ENCODE data around the gene NETO1.

Gene NETO1

DNA sequence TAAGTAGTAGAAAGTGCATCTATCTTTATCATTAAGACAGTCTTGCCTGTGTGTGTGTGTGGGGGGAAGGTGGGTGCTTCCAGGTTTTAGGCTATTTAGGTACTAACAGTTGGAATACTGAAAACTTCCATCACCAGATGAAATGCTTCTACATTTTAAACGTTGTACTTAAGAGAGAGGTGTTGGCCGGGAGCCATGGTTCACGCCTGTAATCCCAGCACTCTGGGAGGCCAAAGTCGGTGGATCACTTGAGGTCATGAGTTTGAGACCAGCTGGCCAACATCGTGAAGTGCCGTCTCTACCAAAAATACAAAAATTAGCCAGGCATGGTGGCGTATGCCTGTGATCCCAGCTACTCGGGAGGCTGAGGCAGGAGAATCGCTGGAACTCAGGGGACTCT, 4.0 kb downstream of the NETO1 start (continued):
- TF ChIP-seq, protein P1, sequence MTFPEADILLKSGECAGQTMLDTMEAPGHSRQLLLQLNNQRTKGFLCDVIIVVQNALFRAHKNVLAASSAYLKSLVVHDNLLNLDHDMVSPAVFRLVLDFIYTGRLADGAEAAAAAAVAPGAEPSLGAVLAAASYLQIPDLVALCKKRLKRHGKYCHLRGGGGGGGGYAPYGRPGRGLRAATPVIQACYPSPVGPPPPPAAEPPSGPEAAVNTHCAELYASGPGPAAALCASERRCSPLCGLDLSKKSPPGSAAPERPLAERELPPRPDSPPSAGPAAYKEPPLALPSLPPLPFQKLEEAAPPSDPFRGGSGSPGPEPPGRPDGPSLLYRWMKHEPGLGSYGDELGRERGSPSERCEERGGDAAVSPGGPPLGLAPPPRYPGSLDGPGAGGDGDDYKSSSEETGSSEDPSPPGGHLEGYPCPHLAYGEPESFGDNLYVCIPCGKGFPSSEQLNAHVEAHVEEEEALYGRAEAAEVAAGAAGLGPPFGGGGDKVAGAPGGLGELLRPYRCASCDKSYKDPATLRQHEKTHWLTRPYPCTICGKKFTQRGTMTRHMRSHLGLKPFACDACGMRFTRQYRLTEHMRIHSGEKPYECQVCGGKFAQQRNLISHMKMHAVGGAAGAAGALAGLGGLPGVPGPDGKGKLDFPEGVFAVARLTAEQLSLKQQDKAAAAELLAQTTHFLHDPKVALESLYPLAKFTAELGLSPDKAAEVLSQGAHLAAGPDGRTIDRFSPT (tag by site-specific recombination; IDR thresholded peaks at IDR 0.05) = no peak
- TF ChIP-seq SP7 (tag by site-specific recombination; IDR thresholded peaks at IDR 0.05) (no peak), ZNF2 (tag by site-specific recombination; IDR thresholded peaks at IDR 0.05) (no peak), KLF16 (tag by site-specific recombination; IDR thresholded peaks at IDR 0.05) (no peak), ZNF555 (tag by site-specific recombination; conservative IDR thresholded peaks at IDR 0.05) (no peak)
- TF ChIP-seq, protein P2, sequence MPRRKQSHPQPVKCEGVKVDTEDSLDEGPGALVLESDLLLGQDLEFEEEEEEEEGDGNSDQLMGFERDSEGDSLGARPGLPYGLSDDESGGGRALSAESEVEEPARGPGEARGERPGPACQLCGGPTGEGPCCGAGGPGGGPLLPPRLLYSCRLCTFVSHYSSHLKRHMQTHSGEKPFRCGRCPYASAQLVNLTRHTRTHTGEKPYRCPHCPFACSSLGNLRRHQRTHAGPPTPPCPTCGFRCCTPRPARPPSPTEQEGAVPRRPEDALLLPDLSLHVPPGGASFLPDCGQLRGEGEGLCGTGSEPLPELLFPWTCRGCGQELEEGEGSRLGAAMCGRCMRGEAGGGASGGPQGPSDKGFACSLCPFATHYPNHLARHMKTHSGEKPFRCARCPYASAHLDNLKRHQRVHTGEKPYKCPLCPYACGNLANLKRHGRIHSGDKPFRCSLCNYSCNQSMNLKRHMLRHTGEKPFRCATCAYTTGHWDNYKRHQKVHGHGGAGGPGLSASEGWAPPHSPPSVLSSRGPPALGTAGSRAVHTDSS (tag by site-specific recombination; IDR thresholded peaks at IDR 0.05) = no peak
- TF ChIP-seq, protein P3, sequence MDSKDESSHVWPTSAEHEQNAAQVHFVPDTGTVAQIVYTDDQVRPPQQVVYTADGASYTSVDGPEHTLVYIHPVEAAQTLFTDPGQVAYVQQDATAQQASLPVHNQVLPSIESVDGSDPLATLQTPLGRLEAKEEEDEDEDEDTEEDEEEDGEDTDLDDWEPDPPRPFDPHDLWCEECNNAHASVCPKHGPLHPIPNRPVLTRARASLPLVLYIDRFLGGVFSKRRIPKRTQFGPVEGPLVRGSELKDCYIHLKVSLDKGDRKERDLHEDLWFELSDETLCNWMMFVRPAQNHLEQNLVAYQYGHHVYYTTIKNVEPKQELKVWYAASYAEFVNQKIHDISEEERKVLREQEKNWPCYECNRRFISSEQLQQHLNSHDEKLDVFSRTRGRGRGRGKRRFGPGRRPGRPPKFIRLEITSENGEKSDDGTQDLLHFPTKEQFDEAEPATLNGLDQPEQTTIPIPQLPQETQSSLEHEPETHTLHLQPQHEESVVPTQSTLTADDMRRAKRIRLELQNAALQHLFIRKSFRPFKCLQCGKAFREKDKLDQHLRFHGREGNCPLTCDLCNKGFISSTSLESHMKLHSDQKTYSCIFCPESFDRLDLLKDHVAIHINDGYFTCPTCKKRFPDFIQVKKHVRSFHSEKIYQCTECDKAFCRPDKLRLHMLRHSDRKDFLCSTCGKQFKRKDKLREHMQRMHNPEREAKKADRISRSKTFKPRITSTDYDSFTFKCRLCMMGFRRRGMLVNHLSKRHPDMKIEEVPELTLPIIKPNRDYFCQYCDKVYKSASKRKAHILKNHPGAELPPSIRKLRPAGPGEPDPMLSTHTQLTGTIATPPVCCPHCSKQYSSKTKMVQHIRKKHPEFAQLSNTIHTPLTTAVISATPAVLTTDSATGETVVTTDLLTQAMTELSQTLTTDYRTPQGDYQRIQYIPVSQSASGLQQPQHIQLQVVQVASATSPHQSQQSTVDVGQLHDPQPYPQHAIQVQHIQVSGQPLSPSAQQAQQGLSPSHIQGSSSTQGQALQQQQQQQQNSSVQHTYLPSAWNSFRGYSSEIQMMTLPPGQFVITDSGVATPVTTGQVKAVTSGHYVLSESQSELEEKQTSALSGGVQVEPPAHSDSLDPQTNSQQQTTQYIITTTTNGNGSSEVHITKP (tag by site-specific recombination; IDR thresholded peaks at IDR 0.05) = no peak
- TF ChIP-seq, protein P4, sequence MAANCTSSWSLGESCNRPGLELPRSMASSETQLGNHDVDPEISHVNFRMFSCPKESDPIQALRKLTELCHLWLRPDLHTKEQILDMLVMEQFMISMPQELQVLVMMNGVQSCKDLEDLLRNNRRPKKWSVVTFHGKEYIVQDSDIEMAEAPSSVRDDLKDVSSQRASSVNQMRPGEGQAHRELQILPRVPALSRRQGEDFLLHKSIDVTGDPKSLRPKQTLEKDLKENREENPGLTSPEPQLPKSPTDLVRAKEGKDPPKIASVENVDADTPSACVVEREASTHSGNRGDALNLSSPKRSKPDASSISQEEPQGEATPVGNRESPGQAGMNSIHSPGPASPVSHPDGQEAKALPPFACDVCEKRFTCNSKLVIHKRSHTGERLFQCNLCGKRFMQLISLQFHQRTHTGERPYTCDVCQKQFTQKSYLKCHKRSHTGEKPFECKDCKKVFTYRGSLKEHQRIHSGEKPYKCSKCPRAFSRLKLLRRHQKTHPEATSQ (tag by site-specific recombination; IDR thresholded peaks at IDR 0.05) = no peak

DNA sequence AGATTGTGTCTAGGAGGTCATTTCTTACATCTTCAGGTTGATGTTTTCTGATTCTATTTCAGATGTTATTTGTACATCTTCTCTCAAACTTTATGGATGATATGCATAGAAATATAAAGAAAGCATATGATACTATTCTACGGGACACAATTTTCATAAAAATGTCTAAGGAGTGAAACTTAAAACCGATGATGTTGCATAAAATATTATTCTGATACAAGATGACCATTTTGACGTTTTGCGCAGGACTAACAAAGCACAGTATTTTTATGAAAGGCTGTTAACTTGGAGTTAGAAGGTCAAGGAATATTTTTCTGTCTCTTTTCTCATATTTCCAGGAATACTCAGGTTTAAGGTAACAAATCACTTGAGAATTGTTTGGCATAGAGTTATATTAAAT, 8.7 kb downstream of the NETO1 start:
- Histone ChIP-seq H3K36me3 (ENCODE audit: control insufficient read depth in 2 of 2, insufficient read depth in 1 of 2, low read length in 2 of 2) (no peaks in the 10 kb centered on the region), H3K9me3 (ENCODE audit: control insufficient read depth, insufficient read depth, low read depth, low read length) (no peaks in the 10 kb centered on the region), H3K4me3 (ENCODE audit: low read depth, low read length) (no peak overlapping the region), H3K27ac (ENCODE audit: extremely low read depth, low read depth, low read length) (no peak overlapping the region), H3K4me1 (ENCODE audit: control insufficient read depth, insufficient read depth, low read length) (no peaks in the 10 kb centered on the region)
- no peak for TF ChIP-seq ZNF157 (tag by site-specific recombination; IDR thresholded peaks at IDR 0.05)
- TF ChIP-seq ZBTB17 (tag by site-specific recombination; IDR thresholded peaks at IDR 0.05) = no peak
- TF ChIP-seq, protein P5, sequence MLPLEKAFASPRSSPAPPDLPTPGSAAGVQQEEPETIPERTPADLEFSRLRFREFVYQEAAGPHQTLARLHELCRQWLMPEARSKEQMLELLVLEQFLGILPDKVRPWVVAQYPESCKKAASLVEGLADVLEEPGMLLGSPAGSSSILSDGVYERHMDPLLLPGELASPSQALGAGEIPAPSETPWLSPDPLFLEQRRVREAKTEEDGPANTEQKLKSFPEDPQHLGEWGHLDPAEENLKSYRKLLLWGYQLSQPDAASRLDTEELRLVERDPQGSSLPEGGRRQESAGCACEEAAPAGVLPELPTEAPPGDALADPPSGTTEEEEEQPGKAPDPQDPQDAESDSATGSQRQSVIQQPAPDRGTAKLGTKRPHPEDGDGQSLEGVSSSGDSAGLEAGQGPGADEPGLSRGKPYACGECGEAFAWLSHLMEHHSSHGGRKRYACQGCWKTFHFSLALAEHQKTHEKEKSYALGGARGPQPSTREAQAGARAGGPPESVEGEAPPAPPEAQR (tag by site-specific recombination; IDR thresholded peaks at IDR 0.05) = no peak
- TF ChIP-seq, protein P6, sequence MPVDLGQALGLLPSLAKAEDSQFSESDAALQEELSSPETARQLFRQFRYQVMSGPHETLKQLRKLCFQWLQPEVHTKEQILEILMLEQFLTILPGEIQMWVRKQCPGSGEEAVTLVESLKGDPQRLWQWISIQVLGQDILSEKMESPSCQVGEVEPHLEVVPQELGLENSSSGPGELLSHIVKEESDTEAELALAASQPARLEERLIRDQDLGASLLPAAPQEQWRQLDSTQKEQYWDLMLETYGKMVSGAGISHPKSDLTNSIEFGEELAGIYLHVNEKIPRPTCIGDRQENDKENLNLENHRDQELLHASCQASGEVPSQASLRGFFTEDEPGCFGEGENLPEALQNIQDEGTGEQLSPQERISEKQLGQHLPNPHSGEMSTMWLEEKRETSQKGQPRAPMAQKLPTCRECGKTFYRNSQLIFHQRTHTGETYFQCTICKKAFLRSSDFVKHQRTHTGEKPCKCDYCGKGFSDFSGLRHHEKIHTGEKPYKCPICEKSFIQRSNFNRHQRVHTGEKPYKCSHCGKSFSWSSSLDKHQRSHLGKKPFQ (tag by site-specific recombination; IDR thresholded peaks at IDR 0.05) = no peak
- TF ChIP-seq, protein P7, sequence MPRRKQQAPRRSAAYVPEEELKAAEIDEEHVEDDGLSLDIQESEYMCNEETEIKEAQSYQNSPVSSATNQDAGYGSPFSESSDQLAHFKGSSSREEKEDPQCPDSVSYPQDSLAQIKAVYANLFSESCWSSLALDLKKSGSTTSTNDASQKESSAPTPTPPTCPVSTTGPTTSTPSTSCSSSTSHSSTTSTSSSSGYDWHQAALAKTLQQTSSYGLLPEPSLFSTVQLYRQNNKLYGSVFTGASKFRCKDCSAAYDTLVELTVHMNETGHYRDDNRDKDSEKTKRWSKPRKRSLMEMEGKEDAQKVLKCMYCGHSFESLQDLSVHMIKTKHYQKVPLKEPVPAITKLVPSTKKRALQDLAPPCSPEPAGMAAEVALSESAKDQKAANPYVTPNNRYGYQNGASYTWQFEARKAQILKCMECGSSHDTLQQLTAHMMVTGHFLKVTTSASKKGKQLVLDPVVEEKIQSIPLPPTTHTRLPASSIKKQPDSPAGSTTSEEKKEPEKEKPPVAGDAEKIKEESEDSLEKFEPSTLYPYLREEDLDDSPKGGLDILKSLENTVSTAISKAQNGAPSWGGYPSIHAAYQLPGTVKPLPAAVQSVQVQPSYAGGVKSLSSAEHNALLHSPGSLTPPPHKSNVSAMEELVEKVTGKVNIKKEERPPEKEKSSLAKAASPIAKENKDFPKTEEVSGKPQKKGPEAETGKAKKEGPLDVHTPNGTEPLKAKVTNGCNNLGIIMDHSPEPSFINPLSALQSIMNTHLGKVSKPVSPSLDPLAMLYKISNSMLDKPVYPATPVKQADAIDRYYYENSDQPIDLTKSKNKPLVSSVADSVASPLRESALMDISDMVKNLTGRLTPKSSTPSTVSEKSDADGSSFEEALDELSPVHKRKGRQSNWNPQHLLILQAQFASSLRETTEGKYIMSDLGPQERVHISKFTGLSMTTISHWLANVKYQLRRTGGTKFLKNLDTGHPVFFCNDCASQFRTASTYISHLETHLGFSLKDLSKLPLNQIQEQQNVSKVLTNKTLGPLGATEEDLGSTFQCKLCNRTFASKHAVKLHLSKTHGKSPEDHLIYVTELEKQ (tag by site-specific recombination; IDR thresholded peaks at IDR 0.05; ENCODE audit: borderline replicate concordance) = no peak
- TF ChIP-seq ZNF596 (tag by site-specific recombination; IDR thresholded peaks at IDR 0.05) = no peak
- no peak for TF ChIP-seq ZNF184 (tag by site-specific recombination; IDR thresholded peaks at IDR 0.05)
- TF ChIP-seq, protein P8, sequence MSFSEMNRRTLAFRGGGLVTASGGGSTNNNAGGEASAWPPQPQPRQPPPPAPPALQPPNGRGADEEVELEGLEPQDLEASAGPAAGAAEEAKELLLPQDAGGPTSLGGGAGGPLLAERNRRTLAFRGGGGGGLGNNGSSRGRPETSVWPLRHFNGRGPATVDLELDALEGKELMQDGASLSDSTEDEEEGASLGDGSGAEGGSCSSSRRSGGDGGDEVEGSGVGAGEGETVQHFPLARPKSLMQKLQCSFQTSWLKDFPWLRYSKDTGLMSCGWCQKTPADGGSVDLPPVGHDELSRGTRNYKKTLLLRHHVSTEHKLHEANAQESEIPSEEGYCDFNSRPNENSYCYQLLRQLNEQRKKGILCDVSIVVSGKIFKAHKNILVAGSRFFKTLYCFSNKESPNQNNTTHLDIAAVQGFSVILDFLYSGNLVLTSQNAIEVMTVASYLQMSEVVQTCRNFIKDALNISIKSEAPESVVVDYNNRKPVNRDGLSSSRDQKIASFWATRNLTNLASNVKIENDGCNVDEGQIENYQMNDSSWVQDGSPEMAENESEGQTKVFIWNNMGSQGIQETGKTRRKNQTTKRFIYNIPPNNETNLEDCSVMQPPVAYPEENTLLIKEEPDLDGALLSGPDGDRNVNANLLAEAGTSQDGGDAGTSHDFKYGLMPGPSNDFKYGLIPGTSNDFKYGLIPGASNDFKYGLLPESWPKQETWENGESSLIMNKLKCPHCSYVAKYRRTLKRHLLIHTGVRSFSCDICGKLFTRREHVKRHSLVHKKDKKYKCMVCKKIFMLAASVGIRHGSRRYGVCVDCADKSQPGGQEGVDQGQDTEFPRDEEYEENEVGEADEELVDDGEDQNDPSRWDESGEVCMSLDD (tag by site-specific recombination; IDR thresholded peaks at IDR 0.05) = no peak
- TF ChIP-seq ZNF521 (tag by site-specific recombination; IDR thresholded peaks at IDR 0.05) = no peak
- TF ChIP-seq ZNF510 (tag by site-specific recombination; IDR thresholded peaks at IDR 0.05; ENCODE audit: insufficient replicate concordance) = no peak
- POLR2A ChIA-PET = no interaction called here
- CTCF ChIA-PET = no interaction called here

Data from HEK293 (cell line).